Gastroesophageal sphincter (tissue), 3 donors: Measurements from ENCODE around the gene SORCS1.
"Not testable (repeated sequence)": the region's sequence is repeated elsewhere in the genome, so short reads cannot be mapped to it uniquely, and the experiment has no call there.

ENCODE experiments used
- POLR2AphosphoS5 ChIP-seq: sonication (generic); formaldehyde crosslinking; IDR thresholded peaks from one replicate; pipeline ENCODE4 v1.6.1; 2017; ENCODE audit warnings: antibody characterized with exemption
- TF ChIP-seq, protein P1 (sequence below), 4 experiments: fragments of 200-600 bp in 2 of 4; fragments of 450-650 bp in 2 of 4; sonication (generic) in 1 of 4; IDR thresholded peaks; one replicate each; pipeline ENCODE4 v1.5.1; 2017 to 2019; ENCODE audit warnings: antibody characterized with exemption in 4 of 4, mild to moderate bottlenecking in 2 of 4, moderate library complexity in 2 of 4

DNA sequence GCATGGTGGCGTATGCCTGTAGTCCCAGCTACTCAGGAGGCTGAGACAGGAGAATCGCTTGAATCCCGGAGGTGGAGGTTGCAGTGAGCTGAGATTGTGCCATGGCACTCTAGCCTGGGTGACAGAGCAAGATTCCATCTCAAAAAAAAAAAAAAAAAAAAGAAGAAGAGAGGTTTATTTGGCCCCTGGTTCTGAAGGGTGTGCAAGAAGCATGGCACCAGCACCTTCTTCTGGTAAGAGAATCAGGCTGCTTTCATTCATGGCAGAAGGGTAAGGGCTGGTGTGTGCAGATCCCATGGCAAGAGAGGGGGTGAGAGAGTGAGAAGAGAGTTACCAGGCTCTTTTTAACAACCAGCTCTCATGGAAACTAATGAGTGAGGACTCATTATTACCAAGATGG is 140.5 kb downstream of the SORCS1 start:
- TF ChIP-seq, protein P1, sequence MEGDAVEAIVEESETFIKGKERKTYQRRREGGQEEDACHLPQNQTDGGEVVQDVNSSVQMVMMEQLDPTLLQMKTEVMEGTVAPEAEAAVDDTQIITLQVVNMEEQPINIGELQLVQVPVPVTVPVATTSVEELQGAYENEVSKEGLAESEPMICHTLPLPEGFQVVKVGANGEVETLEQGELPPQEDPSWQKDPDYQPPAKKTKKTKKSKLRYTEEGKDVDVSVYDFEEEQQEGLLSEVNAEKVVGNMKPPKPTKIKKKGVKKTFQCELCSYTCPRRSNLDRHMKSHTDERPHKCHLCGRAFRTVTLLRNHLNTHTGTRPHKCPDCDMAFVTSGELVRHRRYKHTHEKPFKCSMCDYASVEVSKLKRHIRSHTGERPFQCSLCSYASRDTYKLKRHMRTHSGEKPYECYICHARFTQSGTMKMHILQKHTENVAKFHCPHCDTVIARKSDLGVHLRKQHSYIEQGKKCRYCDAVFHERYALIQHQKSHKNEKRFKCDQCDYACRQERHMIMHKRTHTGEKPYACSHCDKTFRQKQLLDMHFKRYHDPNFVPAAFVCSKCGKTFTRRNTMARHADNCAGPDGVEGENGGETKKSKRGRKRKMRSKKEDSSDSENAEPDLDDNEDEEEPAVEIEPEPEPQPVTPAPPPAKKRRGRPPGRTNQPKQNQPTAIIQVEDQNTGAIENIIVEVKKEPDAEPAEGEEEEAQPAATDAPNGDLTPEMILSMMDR (IDR thresholded peaks at IDR 0.05) = not testable (repeated sequence)
- TF ChIP-seq POLR2AphosphoS5 = not testable (repeated sequence)
